ENCODE measurements around the gene NMRAL1.

NMRAL1 gene

GRCh38 chr16:4501071-4501478 is 26.6 kb upstream of the NMRAL1 start:
- DNase-seq: no peak

- DNase-seq: no peak
Observed at GRCh38 chr16:4500272-4500671, 25.8 kb upstream of the NMRAL1 start.

GRCh38 chr16:4499196-4499555 is 24.8 kb upstream of the NMRAL1 start:
- no peak for DNase-seq

- no peak for DNase-seq
Observed at GRCh38 chr16:4498546-4499195, 24.2 kb upstream of the NMRAL1 start.

- DNase-seq: no peak
Observed at GRCh38 chr16:4496305-4496704, 21.9 kb upstream of the NMRAL1 start.

- no peak for DNase-seq
Observed at GRCh38 chr16:4495766-4496165, 21.3 kb upstream of the NMRAL1 start.

GRCh38 chr16:4494746-4495490 is 20.5 kb upstream of the NMRAL1 start:
- no peak for DNase-seq

- no peak for DNase-seq
Observed at GRCh38 chr16:4491898-4492297, 17.5 kb upstream of the NMRAL1 start.

- DNase-seq: no peak
Observed at GRCh38 chr16:4489030-4489429, 14.6 kb upstream of the NMRAL1 start.

GRCh38 chr16:4488499-4488967 is 14.1 kb upstream of the NMRAL1 start:
- no peak for DNase-seq

- DNase-seq: no peak
Observed at GRCh38 chr16:4487955-4488498, 13.6 kb upstream of the NMRAL1 start.

- no peak for DNase-seq
Observed at GRCh38 chr16:4486126-4486893, 11.9 kb upstream of the NMRAL1 start.

- no peak for DNase-seq
Observed at GRCh38 chr16:4481963-4482362, 7.5 kb upstream of the NMRAL1 start.

- no peak for DNase-seq
Observed at GRCh38 chr16:4481526-4481925, 7.1 kb upstream of the NMRAL1 start.

- DNase-seq: no peak
Observed at GRCh38 chr16:4477966-4478365, 3.5 kb upstream of the NMRAL1 start.

GRCh38 chr16:4475880-4476788 is 1.7 kb upstream of the NMRAL1 start, which contains the start of gene HMOX2:
HMOX2 (plus strand) TSS chr16:4476398; CDS start chr16:4505525, 29,127 bp downstream.
- DNase-seq: peak; percentile 88

- DNase-seq: no peak
Observed at GRCh38 chr16:4472880-4473279, 1.5 kb downstream of the NMRAL1 start.

GRCh38 chr16:4471869-4472268 is 2.6 kb downstream of the NMRAL1 start:
- no peak for DNase-seq

GRCh38 chr16:4468972-4469371 is 5.5 kb downstream of the NMRAL1 start:
- DNase-seq: no peak

- no peak for DNase-seq
Observed at GRCh38 chr16:4467916-4468315, 6.5 kb downstream of the NMRAL1 start.

GRCh38 chr16:4465977-4466779 is 8.2 kb downstream of the NMRAL1 start:
- DNase-seq: peak; percentile 23
